ENCODE measurements around the gene LRP1B. TPM values are rescaled to one million over a fixed set of nuclear protein-coding genes. Genes with fewer than 3 reads are reported as not detected.

LRP1B gene
- total and polyA plus RNA-seq, 2 of the 8 experiments (the other 6 are each of a cell fraction or from before 2014, with no cell fraction given), result 0.03 TPM; not detected in 1

DNA sequence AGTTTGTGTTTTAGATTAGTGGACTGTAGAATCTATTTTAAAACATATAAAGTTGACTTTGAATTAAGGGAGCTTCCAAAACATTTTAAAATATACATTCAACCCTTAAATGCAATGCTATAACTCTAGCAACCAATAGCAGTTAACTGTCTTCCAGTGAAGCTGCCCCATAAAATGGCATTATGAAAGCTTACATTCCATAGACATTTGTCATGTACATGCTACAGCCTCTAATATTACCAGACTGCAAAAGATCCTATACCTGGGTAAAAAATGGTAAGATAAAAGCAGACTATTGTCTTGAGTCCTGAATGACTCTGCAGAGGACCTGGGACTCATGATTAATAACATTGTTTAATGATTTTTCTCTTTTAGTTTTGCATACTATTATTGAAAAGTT, 489.4 kb downstream of the LRP1B start:
- Histone ChIP-seq H3K79me1 (ENCODE audit: low read depth, low read length) (no peaks in the 10 kb centered on the region), H2AK5ac (ENCODE audit: low read depth, low read length) (no peak overlapping the region), H4K5ac (ENCODE audit: insufficient read length, low read depth, low read length) (no peak overlapping the region), H4K20me1 (replicated peaks in 1 of 2; ENCODE audit: control insufficient read depth in 1 of 2, insufficient read depth in 2 of 2, low read length in 2 of 2) (no peaks in the 10 kb centered on the region), H3K18ac (ENCODE audit: extremely low read depth, low read length) (no peak overlapping the region), H3K4me3 (ENCODE audit: extremely low read depth in 1 of 4, insufficient read depth in 2 of 4, low read depth in 3 of 4, low read length in 4 of 4) (no peak overlapping the region), H3K56ac (replicated peaks; ENCODE audit: insufficient read length, low read depth, low read length) (no peak overlapping the region), H3K27me3 (replicated peaks in 1 of 4; ENCODE audit: control insufficient read depth in 3 of 4, extremely low read depth in 1 of 4, insufficient read depth in 3 of 4, low read length in 3 of 4) (no peaks in the 10 kb centered on the region), H4K91ac (replicated peaks; ENCODE audit: insufficient read length, low read length) (no peak overlapping the region), H3K9me3 (ENCODE audit: insufficient read depth in 2 of 2, low read depth in 1 of 2, low read length in 1 of 2) (no peaks in the 10 kb centered on the region), H3K4me1 (replicated peaks in 1 of 4; ENCODE audit: control insufficient read depth in 3 of 4, insufficient read depth in 4 of 4, low read length in 3 of 4) (no peaks in the 10 kb centered on the region), H3K23me2 (ENCODE audit: low read depth, low read length) (no peaks in the 10 kb centered on the region; the same call in 1 of the 2 replicates), H4K8ac (ENCODE audit: extremely low read depth, insufficient read depth, low read length) (no peak overlapping the region), H3K79me2 (ENCODE audit: control insufficient read depth in 1 of 2, insufficient read depth in 2 of 2, low read length in 2 of 2) (no peaks in the 10 kb centered on the region), H2BK12ac (ENCODE audit: low read depth, low read length) (no peak overlapping the region), H2BK20ac (ENCODE audit: low read length) (no peak overlapping the region), H2BK15ac (ENCODE audit: low read length) (no peak overlapping the region), H2AFZ (ENCODE audit: low read length) (no peak overlapping the region), H3K4me2 (ENCODE audit: insufficient read depth in 1 of 2, low read depth in 2 of 2, low read length in 2 of 2) (no peak overlapping the region), H3K23ac (ENCODE audit: insufficient read length) (no peak overlapping the region), H3K4ac (replicated peaks; ENCODE audit: insufficient read length, low read depth, low read length) (no peak overlapping the region), H3K36me3 (ENCODE audit: control insufficient read depth in 2 of 4, insufficient read depth in 4 of 4, low read length in 3 of 4) (no peaks in the 10 kb centered on the region), H2BK120ac (replicated peaks; ENCODE audit: low read depth, low read length) (no peak overlapping the region), H2BK5ac (ENCODE audit: low read depth, low read length) (no peak overlapping the region), H3K14ac (ENCODE audit: insufficient read length) (no peak overlapping the region), H3K9ac (replicated peaks in 1 of 4; ENCODE audit: extremely low read depth in 1 of 4, low read depth in 3 of 4, low read length in 3 of 4) (no peak overlapping the region), H3K27ac (ENCODE audit: low read depth, low read length) (no peak overlapping the region)
- POLR2A ChIA-PET (ENCODE audit: partially characterized antibody), result no interaction called here
- CTCF ChIA-PET (ENCODE audit: partially characterized antibody), result no interaction called here
- DNase-seq (ENCODE audit: low read depth in 1 of 2, low spot score in 2 of 2) (no peak), FAIRE-seq (no peak)
- no peak for TF ChIP-seq KDM5A (IDR thresholded peaks at IDR 0.05; ENCODE audit: low read length)
- no peak for TF ChIP-seq TAF1 (IDR thresholded peaks at IDR 0.05; ENCODE audit: low read depth, low read length)
- TF ChIP-seq RNF2 (IDR thresholded peaks at IDR 0.05; ENCODE audit: borderline replicate concordance, low read depth, low read length, missing control alignments, poor library complexity, severe bottlenecking), result no peak
- no peak for TF ChIP-seq MAFK (IDR thresholded peaks at IDR 0.05; ENCODE audit: low read depth, low read length)
- no peak for TF ChIP-seq SIN3A (conservative IDR thresholded peaks at IDR 0.05 in 1 of 2, IDR thresholded peaks at IDR 0.05 in 1 of 2; ENCODE audit: low read depth in 1 of 2, low read length in 2 of 2)

Measured in H1 (cell line).